GM13977 (cell line): ENCODE results near the gene DAPK1.

Experiments
- DNase-seq: peaks from one replicate; pipeline ENCODE4 v3.0.0; 2012; ENCODE audit warnings: low spot score
- CTCF ChIP-seq: IDR thresholded peaks from 2 replicates; pipeline ENCODE4 v1.5.1; 2012; ENCODE audit warnings: mild to moderate bottlenecking, control low read depth; ENCODE audit not compliant: insufficient read depth; ENCODE audit errors: extremely low read depth, missing control alignments
- in situ Hi-C: fragments of 300-500 bp; cut with MboI; formaldehyde crosslinking; loops from one replicate; pipeline ENCODE4 v1.12.0; 2022; ENCODE audit warnings: low sequenced_read_pairs, low pct_unique_long_range_greater_than_20kb, mixed read lengths, inconsistent platforms; ENCODE audit not compliant: unreplicated experiment

DAPK1 gene

DNA sequence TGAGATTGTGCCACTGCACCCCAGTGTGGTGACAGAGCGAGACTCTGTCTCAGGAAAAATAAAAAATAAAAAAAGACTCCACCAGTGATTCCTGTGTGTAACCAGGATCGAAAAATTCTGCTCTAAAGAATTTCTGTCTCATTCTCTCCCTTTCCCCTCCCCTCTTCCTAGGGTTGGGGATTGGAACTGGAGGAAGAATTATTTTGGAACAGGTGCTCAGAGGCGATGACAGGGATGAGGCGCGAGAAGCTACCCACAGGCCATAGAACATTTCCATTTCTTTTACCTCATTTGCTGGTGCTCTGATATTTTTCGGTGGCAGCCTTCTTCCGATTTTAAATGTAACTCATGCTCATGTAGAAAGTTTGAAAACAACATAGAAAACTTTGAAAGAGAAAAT, 80.1 kb downstream of the DAPK1 start:
- in situ Hi-C loops: no loop called here
- TF ChIP-seq CTCF: no peak
- no peak for DNase-seq

GRCh38 chr9:87578625-87579024, 81.0 kb downstream of the DAPK1 start:
- in situ Hi-C loops: no loop called here

GRCh38 chr9:87579781-87580541, 82.3 kb downstream of the DAPK1 start:
- in situ Hi-C loops: no loop called here
- no peak for DNase-seq
- TF ChIP-seq CTCF: no peak

More at GRCh38 chr9:87578625-87579024, 81.0 kb downstream of the DAPK1 start:
- no peak for DNase-seq
- TF ChIP-seq CTCF: no peak

DNA sequence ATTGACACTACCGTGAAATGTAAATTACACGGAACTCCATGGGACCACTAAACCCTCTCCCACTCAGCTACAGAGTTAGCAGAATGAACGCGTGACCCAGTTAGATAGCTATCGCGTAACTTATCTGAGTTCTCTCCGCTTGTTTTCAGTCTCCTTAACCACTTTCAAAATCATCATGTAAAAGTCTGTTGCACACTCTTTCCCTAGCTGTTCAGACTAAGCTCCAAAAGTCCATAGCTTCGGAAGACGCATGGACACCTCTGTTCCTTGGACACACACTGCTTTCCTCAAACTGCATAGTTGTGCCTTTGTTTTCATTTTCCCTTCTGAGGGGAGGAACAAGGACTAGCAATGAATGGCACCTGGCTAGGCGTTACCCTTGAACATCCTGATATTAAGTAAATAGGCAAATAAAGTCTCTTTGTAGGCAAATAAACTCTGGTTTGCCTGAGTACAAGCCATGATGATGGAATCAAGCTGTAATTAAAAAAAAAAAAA, 83.3 kb downstream of the DAPK1 start:
- in situ Hi-C loops: no loop called here
- no peak for DNase-seq
- no peak for TF ChIP-seq CTCF

DNA sequence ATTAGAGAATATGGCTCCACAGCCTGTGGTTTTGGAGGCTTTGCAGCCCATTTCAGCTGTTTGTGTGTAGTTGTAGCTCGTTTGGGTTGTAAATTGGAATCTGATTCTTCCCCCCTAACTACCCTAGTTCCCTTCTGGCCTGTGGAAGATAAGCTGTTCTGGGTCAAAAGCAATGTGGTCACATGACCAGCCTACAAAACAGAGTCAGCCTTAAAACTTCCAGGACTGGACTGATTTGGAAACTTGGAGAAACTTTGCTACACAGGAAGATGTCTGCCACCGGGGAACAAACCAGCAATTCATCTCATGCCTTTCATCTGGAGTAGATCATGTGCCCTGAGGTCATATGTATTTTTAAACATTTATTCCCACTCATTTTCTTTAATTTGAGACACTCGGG, 83.8 kb downstream of the DAPK1 start:
- in situ Hi-C loops: no loop called here
- no peak for TF ChIP-seq CTCF
- no peak for DNase-seq

DNA sequence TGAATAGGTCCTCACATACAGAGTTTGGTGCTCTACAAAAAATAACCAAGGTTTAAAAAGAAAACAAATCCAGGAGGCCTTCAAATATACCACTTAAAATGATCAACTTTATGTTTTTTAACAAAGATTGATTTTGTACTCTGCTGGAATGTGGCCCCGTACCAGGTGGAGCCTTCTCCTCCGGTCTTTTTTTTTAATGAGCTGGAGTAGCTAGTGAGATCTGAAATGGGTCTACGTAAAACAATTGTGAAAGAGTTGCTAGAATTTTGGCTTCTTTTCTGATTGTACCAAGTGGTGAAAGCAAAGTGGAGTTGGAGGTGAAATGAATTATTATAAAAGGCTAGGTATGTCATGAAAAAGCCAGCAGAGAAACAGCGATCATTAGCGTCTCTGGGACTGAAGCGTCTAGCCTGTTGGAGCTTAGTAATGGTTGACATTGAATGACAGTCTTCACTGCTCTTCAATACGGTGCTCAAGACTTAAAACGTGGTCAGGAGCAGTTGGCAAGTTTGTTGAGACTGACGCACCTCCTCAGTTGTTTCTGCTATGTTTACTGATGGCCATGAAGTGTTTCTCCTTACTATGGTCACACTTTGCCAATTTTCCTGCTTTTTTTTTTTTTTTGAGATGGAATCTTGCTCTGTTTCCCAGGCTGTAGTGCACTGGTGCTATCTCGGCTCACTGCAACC, 84.4 kb downstream of the DAPK1 start:
- in situ Hi-C loops: no loop called here
- DNase-seq: no peak
- TF ChIP-seq CTCF: no peak
